LoVo (cell line): ENCODE measurements around the gene FREM3.

Experiments used
- DNase-seq: peaks from one replicate; pipeline ENCODE4 v3.0.0-alpha.2; 2016; ENCODE audit warnings: low spot score

Gene FREM3

DNA sequence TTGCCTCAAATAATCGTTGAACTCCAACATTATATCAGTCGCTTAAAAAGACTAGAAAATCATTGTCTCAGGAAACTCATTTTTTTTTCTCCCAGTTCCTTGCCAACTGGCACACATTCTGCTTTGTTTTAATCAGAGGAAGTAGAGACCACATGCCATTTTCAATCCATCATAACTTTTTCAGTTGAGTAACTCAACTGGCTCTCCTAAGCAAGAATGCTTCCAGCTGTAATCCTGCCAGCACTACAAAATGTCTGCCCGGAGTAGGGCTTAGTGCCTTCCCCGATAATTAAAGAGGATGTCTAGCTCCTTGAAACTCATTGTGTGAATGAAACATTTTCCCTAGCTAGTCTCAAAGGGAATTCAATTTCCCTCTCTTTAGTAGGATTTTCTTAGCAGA, 33.0 kb downstream of the FREM3 start:
- DNase-seq = no peak

GRCh38 chr4:143658336-143658735, 42.1 kb downstream of the FREM3 start:
- no peak for DNase-seq

- no peak for DNase-seq
Measured at GRCh38 chr4:143654571-143654970, 45.9 kb downstream of the FREM3 start.

DNA sequence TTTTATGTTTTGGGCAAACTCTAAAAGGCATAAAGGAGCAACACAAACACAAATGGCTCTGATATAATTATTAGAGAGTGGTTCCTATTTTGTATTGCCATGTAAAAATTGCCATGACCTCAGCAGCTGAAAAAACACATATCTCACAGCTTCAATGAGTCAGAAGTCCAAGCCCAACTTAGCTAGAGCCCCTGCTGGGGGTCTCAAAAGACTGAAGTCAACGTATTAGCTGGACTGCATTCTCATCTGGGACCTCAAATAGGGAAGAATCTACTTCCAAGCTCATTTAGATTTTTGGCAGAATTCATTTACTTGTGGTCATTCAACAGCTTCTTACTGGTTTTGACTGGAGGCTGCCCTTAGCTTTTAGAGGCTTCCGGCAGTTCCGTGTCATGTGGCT, 47.4 kb downstream of the FREM3 start:
- DNase-seq = no peak

GRCh38 chr4:143643399-143643798, 57.1 kb downstream of the FREM3 start:
- DNase-seq = no peak

DNA sequence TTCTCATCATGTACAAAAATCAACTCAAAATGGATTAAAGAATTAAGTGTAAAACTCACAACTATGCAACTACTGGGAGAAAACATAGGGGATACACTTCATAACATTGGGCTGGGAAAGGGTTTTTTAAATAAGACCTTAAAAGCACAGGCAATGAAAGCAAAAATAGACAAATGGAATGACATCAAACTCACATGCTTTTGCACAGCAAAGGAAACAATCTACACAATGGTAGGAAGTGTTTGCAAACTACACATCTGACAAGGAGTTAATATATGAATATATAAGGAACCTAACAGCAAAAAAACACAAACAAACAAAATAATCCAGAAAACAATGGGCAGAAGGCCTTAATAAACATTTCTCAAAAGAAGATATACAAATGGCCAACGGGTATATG, 57.9 kb downstream of the FREM3 start:
- DNase-seq = no peak

- DNase-seq = no peak
Measured at GRCh38 chr4:143641361-143641760, 59.1 kb downstream of the FREM3 start.

GRCh38 chr4:143634763-143635162, 65.7 kb downstream of the FREM3 start:
- DNase-seq = no peak

DNA sequence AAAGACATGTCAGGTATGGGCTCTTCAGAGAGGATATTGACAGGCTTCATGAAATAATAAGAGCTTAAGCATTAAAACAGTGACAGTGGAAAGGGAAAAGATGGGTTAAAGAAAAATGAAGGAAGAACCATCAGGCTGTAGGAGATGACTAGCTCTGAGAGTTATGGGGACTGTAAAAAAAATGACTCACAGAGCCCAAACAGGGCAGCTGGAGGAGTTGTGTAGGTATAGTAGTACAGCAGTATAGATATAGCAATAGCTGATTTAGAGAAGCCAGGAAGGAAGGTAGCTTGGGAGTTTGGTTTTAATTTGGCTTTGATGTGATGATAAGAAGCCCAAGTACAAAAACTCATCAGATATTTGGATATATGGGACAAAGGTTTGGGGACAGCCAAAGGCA, 66.6 kb downstream of the FREM3 start:
- no peak for DNase-seq

- no peak for DNase-seq
Measured at GRCh38 chr4:143626134-143626911, 74.2 kb downstream of the FREM3 start.

DNA sequence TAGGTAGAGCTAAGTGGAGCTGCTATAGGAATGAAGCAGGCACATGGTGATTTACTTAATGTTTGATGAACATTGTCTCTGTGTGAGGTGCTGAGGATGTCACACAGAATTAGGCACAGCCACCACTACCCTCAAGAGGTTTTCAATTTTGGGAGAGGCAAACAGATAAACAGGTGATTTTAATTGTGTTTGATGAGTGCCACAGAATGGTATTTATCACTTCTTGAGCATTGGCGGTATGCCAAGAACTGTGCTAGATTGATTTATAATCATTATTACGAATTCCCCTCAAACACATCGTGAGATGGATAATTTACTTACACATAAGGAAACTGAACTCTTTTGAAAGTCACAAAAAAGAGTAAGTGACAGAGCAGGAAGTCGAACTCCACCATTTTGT, 74.8 kb downstream of the FREM3 start:
- no peak for DNase-seq

DNA sequence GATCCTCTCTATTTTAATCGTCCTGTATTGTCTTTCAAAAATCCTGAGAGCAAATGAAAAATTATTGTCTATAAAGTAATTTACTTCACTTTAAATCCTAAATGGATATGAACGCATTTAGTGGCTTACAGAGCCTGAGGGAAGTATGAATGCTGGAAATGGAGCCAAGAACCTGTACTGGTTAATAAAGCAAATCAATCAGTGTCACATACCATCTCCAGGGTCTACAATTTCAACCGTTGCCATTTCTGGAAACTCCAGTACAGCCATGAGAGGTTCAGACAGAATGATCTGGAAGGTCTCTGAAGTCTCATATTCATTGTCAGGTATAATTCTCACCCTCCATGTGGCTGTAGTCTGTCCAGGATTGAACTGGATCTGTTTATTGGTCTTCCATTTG, 76.6 kb downstream of the FREM3 start:
- DNase-seq = no peak

GRCh38 chr4:143618811-143619210, 81.7 kb downstream of the FREM3 start:
- DNase-seq = no peak

- no peak for DNase-seq
Measured at GRCh38 chr4:143617994-143618679, 82.3 kb downstream of the FREM3 start.

GRCh38 chr4:143616771-143617170, 83.7 kb downstream of the FREM3 start:
- peak; percentile 39 for DNase-seq

DNA sequence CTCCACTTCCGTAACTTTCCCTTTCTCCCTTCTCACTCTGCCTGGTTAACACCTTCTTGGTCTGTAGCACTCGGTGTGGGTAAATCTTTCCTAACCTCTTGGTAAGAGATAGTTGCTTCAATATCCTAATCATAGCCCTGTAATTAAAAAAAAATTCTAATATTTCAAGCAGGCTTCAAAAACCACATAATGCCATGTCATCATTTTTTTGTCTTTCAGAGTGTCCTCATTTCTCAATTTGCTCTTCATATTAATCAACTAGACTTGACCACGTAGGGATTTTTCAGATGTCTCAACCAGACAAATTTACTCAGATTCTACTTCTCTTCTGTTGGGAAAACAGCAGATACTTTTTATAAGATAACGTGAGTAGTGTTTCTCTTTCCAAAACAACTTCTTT, 91.0 kb downstream of the FREM3 start:
- no peak for DNase-seq

DNA sequence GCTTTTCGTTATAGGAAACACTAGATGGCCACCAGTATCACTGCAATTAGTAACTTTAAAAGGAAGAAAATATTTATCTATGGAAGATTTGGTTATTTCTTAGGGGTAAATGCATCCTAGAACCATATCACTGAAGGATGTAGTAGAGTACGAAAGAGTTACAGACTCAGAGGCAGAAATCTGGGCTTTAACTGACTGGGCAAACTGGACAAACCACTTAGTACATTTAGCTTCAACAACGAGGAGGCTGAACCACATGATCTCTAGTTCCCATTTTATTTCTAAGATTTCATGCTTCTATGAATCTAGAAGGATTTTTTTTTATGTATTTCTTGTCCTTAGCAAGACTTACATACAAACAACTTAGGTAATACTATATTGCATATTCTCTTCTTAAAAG, 94.0 kb downstream of the FREM3 start:
- no peak for DNase-seq

DNA sequence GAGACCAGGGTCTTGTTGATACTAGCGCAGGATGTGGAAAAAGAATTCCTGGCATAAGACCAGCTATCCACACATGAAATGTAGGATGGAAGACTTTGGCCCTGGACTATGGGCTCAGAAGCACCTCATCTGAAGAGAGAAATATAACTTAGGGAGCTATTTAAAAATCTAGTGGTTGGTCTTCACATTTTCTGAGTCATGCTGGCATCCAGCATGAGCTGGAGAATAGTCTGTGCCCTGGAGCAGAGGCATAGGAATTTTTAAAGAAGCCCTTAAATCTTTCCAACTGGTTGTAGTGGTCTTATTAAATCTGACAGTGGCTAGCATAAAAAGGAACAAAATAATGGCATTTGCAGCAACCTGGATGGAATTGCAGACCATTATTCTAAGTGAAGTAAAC, 100.6 kb downstream of the FREM3 start:
- no peak for DNase-seq

- no peak for DNase-seq
Measured at GRCh38 chr4:143598816-143599215, 101.7 kb downstream of the FREM3 start.

GRCh38 chr4:143597276-143597675, 103.2 kb downstream of the FREM3 start:
- no peak for DNase-seq

DNA sequence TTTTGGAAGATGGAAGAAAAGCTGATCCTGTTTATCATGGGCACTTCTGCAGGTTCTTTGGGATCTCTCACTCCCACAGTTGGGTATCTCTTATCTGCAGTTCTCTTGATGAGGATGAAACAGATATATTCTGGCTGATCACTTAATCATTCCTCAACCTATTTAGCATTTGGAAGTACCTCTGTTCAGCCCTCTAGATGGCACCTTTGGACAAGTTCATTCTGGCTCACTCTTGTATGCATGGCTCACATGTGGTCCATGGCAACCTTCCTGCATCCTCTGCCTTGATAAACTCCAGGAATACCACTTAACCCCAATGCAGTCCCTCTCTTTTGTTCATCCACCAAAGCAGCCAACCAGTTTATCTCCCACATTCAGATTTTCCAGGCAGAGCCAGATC, 112.8 kb downstream of the FREM3 start:
- DNase-seq = no peak

GRCh38 chr4:143586080-143586479, 114.4 kb downstream of the FREM3 start:
- no peak for DNase-seq

DNA sequence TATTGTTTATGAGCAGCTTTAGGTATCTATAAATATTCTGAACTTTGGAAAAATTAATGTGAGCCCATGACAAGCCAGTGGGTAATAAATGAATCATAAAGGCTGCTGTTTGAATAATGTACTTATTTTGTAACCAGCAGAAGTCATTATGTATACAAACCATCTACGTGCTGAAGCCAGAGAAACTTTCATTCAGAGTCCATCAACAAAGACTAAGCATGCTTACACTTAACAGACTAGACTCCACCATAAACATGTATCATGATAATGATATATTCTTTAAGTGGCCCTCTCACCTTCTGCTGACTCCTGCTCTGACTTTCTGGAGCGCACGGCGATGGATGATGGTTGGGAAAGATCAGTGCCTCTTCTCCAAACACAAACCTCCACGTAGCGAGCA, 114.9 kb downstream of the FREM3 start:
- DNase-seq = no peak
